NCI-H1105 treated with DMSO at 0.1 percent for 48 hours (cell line): ENCODE results near the gene PLP1.
"Not testable (repeated sequence)": the region's sequence is repeated elsewhere in the genome, so short reads cannot be mapped to it uniquely, and the experiment has no call there.

ENCODE experiments used
- DNase-seq: peaks from one replicate; lab custom pipeline; 2025; lab: John Stamatoyannopoulos, UW

The PLP1 gene

GRCh38 chrX:103776546-103776945 lies at the start of gene PLP1:
Gene PLP1, plus strand, starts transcription at chrX:103776840. Its CDS starts 156 bp downstream, at chrX:103776996.
- no peak for DNase-seq

- no peak for DNase-seq
Measured at GRCh38 chrX:103727115-103727514, 49.5 kb upstream of the PLP1 start.

GRCh38 chrX:103729015-103729414 lies 47.6 kb upstream of the PLP1 start:
- DNase-seq = no peak

- DNase-seq = no peak
Measured at GRCh38 chrX:103730147-103730795, 46.4 kb upstream of the PLP1 start.

GRCh38 chrX:103730796-103731493 lies 45.7 kb upstream of the PLP1 start:
- no peak for DNase-seq

- no peak for DNase-seq
Measured at GRCh38 chrX:103733017-103733416, 43.6 kb upstream of the PLP1 start.

GRCh38 chrX:103734125-103734760 lies 42.4 kb upstream of the PLP1 start:
- DNase-seq = peak; percentile 38

GRCh38 chrX:103737696-103738095 lies 38.9 kb upstream of the PLP1 start:
- DNase-seq = no peak

GRCh38 chrX:103739421-103739820 lies 37.2 kb upstream of the PLP1 start:
- DNase-seq = no peak

GRCh38 chrX:103741879-103742278 lies 34.8 kb upstream of the PLP1 start:
- no peak for DNase-seq

- no peak for DNase-seq
Measured at GRCh38 chrX:103742339-103742738, 34.3 kb upstream of the PLP1 start.

- no peak for DNase-seq
Measured at GRCh38 chrX:103747163-103747562, 29.5 kb upstream of the PLP1 start.

- no peak for DNase-seq
Measured at GRCh38 chrX:103754401-103754800, 22.2 kb upstream of the PLP1 start.

GRCh38 chrX:103756736-103757135 lies 19.9 kb upstream of the PLP1 start:
- no peak for DNase-seq

- DNase-seq = no peak
Measured at GRCh38 chrX:103758555-103758954, 18.1 kb upstream of the PLP1 start.

- DNase-seq = not testable (repeated sequence)
Measured at GRCh38 chrX:103763541-103763940, 13.1 kb upstream of the PLP1 start.

GRCh38 chrX:103766813-103767555 lies 9.7 kb upstream of the PLP1 start:
- DNase-seq = not testable (repeated sequence)

- no peak for DNase-seq
Measured at GRCh38 chrX:103773445-103773844, 3.2 kb upstream of the PLP1 start.

- peak; percentile 7 for DNase-seq
Measured at GRCh38 chrX:103774070-103774642, 2.5 kb upstream of the PLP1 start.

- DNase-seq = peak; percentile 73
Measured at GRCh38 chrX:103779141-103779789, 2.6 kb downstream of the PLP1 start.

- DNase-seq = no peak
Measured at GRCh38 chrX:103780336-103781061, 3.9 kb downstream of the PLP1 start.
